PFSK-1 (cell line): Measurements from ENCODE around the gene CADM4.

ENCODE experiments used
- FOXP2 ChIP-seq: optimal IDR thresholded peaks from 2 replicates; pipeline ENCODE3; 2011; ENCODE audit warnings: borderline replicate concordance, control low read depth, inconsistent platforms; ENCODE audit not compliant: insufficient read depth; ENCODE audit errors: extremely low read length, extremely low read depth
- POLR2AphosphoS5 ChIP-seq: IDR thresholded peaks from 2 replicates; pipeline ENCODE4 v1.6.1; 2012; ENCODE audit warnings: low read depth, mild to moderate bottlenecking, control low read depth, low read length, moderate library complexity
- REST ChIP-seq, 2 experiments: IDR thresholded peaks; 2 replicates each; pipeline versions ENCODE4 v1.6.1 to v1.8.0; 2011 to 2012; ENCODE audit warnings: low read depth in 2 of 2, low read length in 2 of 2, control low read depth in 1 of 2, inconsistent platforms in 1 of 2, mild to moderate bottlenecking in 1 of 2, moderate library complexity in 1 of 2; ENCODE audit not compliant: insufficient read depth in 1 of 2
- SIN3A ChIP-seq: IDR thresholded peaks from 2 replicates; pipeline ENCODE4 v1.6.1; 2012; ENCODE audit warnings: mild to moderate bottlenecking, low read length, moderate library complexity, borderline replicate concordance; ENCODE audit not compliant: insufficient read depth
- TAF1 ChIP-seq: IDR thresholded peaks from 2 replicates; pipeline ENCODE4 v1.6.1; 2012; ENCODE audit warnings: low read length, control low read depth, borderline replicate concordance; ENCODE audit not compliant: insufficient read depth

CADM4 gene

GRCh38 chr19:43594710-43595604, 44.7 kb downstream of the CADM4 start:
- peak; percentile 44 for TF ChIP-seq FOXP2
- TF ChIP-seq POLR2AphosphoS5, result no peak

GRCh38 chr19:43594081-43594697, 45.5 kb downstream of the CADM4 start:
- no peak for TF ChIP-seq SIN3A
- TF ChIP-seq TAF1, result no peak
- TF ChIP-seq POLR2AphosphoS5, result no peak
- no peak for TF ChIP-seq FOXP2
- no peak for TF ChIP-seq REST (IDR thresholded peaks at IDR 0.05; ENCODE audit: insufficient read depth in 1 of 2, low read depth in 2 of 2, low read length in 2 of 2)

- TF ChIP-seq SIN3A (no peak), FOXP2 (no peak), REST (IDR thresholded peaks at IDR 0.05; ENCODE audit: insufficient read depth in 1 of 2, low read depth in 2 of 2, low read length in 2 of 2) (no peak), POLR2AphosphoS5 (no peak), TAF1 (no peak)
Measured at GRCh38 chr19:43592800-43593350, 46.8 kb downstream of the CADM4 start.

- TF ChIP-seq SIN3A (no peak), POLR2AphosphoS5 (no peak), TAF1 (no peak), REST (IDR thresholded peaks at IDR 0.05; ENCODE audit: insufficient read depth in 1 of 2, low read depth in 2 of 2, low read length in 2 of 2) (no peak), FOXP2 (no peak)
Measured at GRCh38 chr19:43591904-43592772, 47.5 kb downstream of the CADM4 start.

GRCh38 chr19:43589678-43590077, 50.0 kb downstream of the CADM4 start:
- TF ChIP-seq POLR2AphosphoS5, result no peak
- no peak for TF ChIP-seq REST (IDR thresholded peaks at IDR 0.05; ENCODE audit: insufficient read depth in 1 of 2, low read depth in 2 of 2, low read length in 2 of 2)
- no peak for TF ChIP-seq TAF1
- TF ChIP-seq FOXP2, result no peak
- TF ChIP-seq SIN3A, result no peak
